ENCODE measurements around the gene SLC35B4. TPM values are rescaled to one million over a fixed set of nuclear protein-coding genes. Genes with fewer than 3 reads are reported as not detected.

The SLC35B4 gene
- total RNA-seq, 1 experiment from 2014 or later = 20.0 TPM

- Histone ChIP-seq H3K4me1 (ENCODE audit: insufficient read depth, low read length, poor library complexity, severe bottlenecking) (no peaks in the 10 kb centered on the region), H3K27ac (ENCODE audit: low read depth, low read length, poor library complexity, severe bottlenecking) (no peak overlapping the region), H3K9me3 (ENCODE audit: low read depth, low read length, poor library complexity, severe bottlenecking) (no peaks in the 10 kb centered on the region), H3K36me3 (ENCODE audit: insufficient read depth, low read length, poor library complexity, severe bottlenecking) (no peaks in the 10 kb centered on the region), H3K27me3 (replicated peaks; ENCODE audit: insufficient read depth, low read depth, low read length, poor library complexity) (peaks cover 8% of the 10 kb centered on the region), H3K4me3 (ENCODE audit: low read depth, low read length, poor library complexity, severe bottlenecking) (no peak overlapping the region)
- TF ChIP-seq, protein P1, sequence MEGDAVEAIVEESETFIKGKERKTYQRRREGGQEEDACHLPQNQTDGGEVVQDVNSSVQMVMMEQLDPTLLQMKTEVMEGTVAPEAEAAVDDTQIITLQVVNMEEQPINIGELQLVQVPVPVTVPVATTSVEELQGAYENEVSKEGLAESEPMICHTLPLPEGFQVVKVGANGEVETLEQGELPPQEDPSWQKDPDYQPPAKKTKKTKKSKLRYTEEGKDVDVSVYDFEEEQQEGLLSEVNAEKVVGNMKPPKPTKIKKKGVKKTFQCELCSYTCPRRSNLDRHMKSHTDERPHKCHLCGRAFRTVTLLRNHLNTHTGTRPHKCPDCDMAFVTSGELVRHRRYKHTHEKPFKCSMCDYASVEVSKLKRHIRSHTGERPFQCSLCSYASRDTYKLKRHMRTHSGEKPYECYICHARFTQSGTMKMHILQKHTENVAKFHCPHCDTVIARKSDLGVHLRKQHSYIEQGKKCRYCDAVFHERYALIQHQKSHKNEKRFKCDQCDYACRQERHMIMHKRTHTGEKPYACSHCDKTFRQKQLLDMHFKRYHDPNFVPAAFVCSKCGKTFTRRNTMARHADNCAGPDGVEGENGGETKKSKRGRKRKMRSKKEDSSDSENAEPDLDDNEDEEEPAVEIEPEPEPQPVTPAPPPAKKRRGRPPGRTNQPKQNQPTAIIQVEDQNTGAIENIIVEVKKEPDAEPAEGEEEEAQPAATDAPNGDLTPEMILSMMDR (conservative IDR thresholded peaks at IDR 0.05; ENCODE audit: low read depth, low read length) = no peak; the same call in 1 of the 2 replicates
- TF ChIP-seq EZH2 (IDR thresholded peaks at IDR 0.05; ENCODE audit: borderline replicate concordance, low read depth, low read length, poor library complexity, severe bottlenecking) = no peak
- ChIA-PET CTCF (interaction anchor here (1.5 kb wide), 1 partner anchor 11 kb away, joined by 7 read pairs; no protein-coding TSS in a partner anchor), POLR2A (ENCODE audit: low non-redundant PET) (no interaction called here)
- no TSS peak for BruUV-seq (replicated peaks)
- intact Hi-C loops (cut with micrococcal nuclease; ENCODE audit: unreplicated experiment) = loop anchor here (10.0 kb wide), 1 partner anchor 193 kb away; no protein-coding TSS in a partner anchor
- DNase-seq (ENCODE audit: low spot score) = no peak
Measured at GRCh38 chr7:134357486-134357885, 40.8 kb upstream of the SLC35B4 start.

GRCh38 chr7:134356421-134356936, 39.7 kb upstream of the SLC35B4 start:
- DNase-seq (ENCODE audit: low spot score) = no peak
- no peaks in the 10 kb centered on the region for H3K4me1 ChIP-seq (ENCODE audit: insufficient read depth, low read length, poor library complexity, severe bottlenecking)
- BruUV-seq (replicated peaks) = no TSS peak
- ChIA-PET CTCF (no interaction called here), POLR2A (ENCODE audit: low non-redundant PET) (no interaction called here)
- H3K9me3 ChIP-seq (ENCODE audit: low read depth, low read length, poor library complexity, severe bottlenecking) = no peaks in the 10 kb centered on the region
- intact Hi-C loops (cut with micrococcal nuclease; ENCODE audit: unreplicated experiment) = loop anchor here (10.0 kb wide), 1 partner anchor 192 kb away; no protein-coding TSS in a partner anchor
- H3K4me3 ChIP-seq (ENCODE audit: low read depth, low read length, poor library complexity, severe bottlenecking) = no peak overlapping the region
- no peak overlapping the region for H3K27ac ChIP-seq (ENCODE audit: low read depth, low read length, poor library complexity, severe bottlenecking)
- peaks cover 12% of the 10 kb centered on the region for H3K27me3 ChIP-seq (replicated peaks; ENCODE audit: insufficient read depth, low read depth, low read length, poor library complexity)
- TF ChIP-seq EZH2 (IDR thresholded peaks at IDR 0.05; ENCODE audit: borderline replicate concordance, low read depth, low read length, poor library complexity, severe bottlenecking) = no peak
- TF ChIP-seq, protein P1 (conservative IDR thresholded peaks at IDR 0.05; ENCODE audit: low read depth, low read length) = no peak
- no peaks in the 10 kb centered on the region for H3K36me3 ChIP-seq (ENCODE audit: insufficient read depth, low read length, poor library complexity, severe bottlenecking)

GRCh38 chr7:134355927-134356326, 39.2 kb upstream of the SLC35B4 start:
- intact Hi-C loops (cut with micrococcal nuclease; ENCODE audit: unreplicated experiment) = loop anchor here (10.0 kb wide), 1 partner anchor 191 kb away; no protein-coding TSS in a partner anchor
- CTCF ChIA-PET = no interaction called here
- Histone ChIP-seq H3K27me3 (replicated peaks; ENCODE audit: insufficient read depth, low read depth, low read length, poor library complexity) (peaks cover 12% of the 10 kb centered on the region), H3K36me3 (ENCODE audit: insufficient read depth, low read length, poor library complexity, severe bottlenecking) (no peaks in the 10 kb centered on the region), H3K4me1 (ENCODE audit: insufficient read depth, low read length, poor library complexity, severe bottlenecking) (no peaks in the 10 kb centered on the region), H3K9me3 (ENCODE audit: low read depth, low read length, poor library complexity, severe bottlenecking) (no peaks in the 10 kb centered on the region), H3K27ac (ENCODE audit: low read depth, low read length, poor library complexity, severe bottlenecking) (no peak overlapping the region), H3K4me3 (ENCODE audit: low read depth, low read length, poor library complexity, severe bottlenecking) (no peak overlapping the region)
- TF ChIP-seq, protein P1 (conservative IDR thresholded peaks at IDR 0.05; ENCODE audit: low read depth, low read length) = no peak
- no peak for TF ChIP-seq EZH2 (IDR thresholded peaks at IDR 0.05; ENCODE audit: borderline replicate concordance, low read depth, low read length, poor library complexity, severe bottlenecking)
- no TSS peak for BruUV-seq (replicated peaks)
- no peak for DNase-seq (ENCODE audit: low spot score)
- POLR2A ChIA-PET (ENCODE audit: low non-redundant PET) = no interaction called here

Measured in A673 (cell line).